HG02642 (cell line): ENCODE results near the gene MRPL10.
"Not testable (repeated sequence)": the region's sequence is repeated elsewhere in the genome, so short reads cannot be mapped to it uniquely, and the experiment has no call there.

Experiments
- ATAC-seq: cut with Tn5 transposase; IDR thresholded peaks from one replicate; pipeline ENCODE4 v1.9.1; 2021; ENCODE audit warnings: mild to moderate bottlenecking; ENCODE audit not compliant: unreplicated experiment, poor library complexity

MRPL10 gene

DNA sequence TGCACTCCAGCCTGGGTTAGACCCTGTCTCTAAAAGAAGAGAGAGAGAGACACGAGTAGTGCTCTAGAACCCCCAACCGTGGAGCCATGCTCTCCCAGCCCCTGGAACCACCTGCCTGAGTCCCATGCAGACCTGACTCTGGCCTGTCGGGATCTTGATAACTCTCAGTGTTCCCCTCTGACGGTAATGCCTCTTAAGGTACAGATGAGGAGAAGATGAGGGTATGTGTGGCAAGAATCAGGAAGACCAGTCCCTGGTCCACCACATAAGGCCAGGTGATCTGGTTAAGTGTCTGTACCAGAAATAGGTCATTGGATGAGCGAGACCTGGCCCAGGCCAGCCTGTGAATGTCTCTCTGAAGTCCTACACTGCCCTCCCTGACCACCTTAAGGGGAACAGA lies 28.1 kb downstream of the MRPL10 start:
- ATAC-seq = no peak

DNA sequence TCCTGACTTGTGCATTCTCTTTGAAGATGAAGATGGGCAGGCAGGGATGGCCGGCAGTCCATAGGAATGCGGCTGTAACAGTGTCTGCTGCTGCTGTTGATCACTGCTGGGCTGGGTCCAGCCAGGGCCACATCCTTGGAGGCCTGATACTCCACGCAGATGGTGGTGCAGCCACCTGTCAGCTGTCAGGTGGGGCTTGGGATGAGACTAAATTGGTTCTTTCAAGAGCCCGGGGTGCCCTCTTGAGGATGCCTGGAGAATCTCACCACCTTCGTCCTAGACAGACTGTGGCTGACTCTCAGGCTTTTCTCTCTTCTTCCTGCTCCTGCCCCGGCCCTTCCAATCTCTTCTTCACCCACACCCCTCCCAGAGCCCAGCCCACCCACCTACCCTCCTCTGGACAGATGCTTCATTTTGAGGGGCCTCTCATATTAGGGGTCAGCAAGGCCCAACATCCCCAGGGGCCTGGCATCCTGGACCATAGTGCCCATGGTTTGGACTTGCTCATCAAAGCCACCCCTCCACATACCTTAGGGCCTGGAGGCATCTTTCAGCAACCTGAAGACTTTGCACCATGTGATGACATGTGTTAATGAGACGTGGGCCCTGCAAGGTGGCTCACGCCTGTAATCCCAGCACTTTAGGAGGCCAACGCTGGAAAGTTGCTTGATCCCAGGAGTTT lies 28.9 kb downstream of the MRPL10 start:
- peak; percentile 61 for ATAC-seq

DNA sequence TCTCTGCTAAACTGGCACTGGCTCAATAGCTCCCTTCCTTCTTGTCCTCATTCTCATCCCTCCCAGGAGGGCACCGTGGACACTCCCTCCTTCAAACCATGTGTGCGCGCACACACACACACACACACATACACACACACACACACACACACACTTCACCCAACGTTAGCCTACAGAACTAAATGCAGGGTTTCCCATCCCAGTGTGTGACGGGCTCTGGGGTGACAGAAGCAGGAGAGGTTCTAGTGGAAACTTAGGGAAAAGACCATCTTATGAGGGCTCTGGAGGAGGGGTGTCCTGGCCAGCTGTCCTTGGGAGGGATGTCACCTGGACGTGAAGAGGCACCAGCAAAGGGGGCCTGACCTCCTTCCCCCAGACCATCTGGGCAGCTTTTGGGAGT lies 29.4 kb downstream of the MRPL10 start:
- peak; percentile 11 for ATAC-seq

DNA sequence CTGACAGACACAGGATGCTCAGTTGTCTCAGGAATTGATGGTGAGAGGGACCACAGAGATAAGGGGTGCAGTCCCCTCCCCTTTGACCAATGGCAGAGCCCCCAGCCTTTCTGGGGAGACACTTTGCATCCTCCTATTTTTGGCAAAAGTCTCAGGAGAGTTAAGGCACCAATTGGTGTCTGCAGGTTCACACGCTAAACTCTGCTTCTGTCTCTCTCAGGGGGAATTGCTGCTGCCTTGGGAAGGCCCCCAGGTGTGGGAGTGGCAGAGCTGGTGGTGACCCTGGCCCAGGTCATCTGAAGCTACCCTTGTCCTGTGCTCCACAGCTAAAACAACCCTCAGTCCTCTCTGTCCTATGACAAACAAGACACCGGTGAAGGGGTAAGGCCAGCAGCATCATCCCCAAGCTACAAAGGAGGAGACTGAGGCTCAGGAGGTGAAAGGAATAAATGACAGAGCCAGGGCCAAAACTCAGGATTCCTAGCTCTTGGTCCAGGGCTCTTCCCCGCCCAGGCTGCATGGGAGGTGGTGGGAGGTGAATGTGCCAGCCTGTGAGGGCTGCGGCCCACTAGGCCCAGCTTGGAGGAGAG lies 30.1 kb downstream of the MRPL10 start:
- no peak for ATAC-seq

DNA sequence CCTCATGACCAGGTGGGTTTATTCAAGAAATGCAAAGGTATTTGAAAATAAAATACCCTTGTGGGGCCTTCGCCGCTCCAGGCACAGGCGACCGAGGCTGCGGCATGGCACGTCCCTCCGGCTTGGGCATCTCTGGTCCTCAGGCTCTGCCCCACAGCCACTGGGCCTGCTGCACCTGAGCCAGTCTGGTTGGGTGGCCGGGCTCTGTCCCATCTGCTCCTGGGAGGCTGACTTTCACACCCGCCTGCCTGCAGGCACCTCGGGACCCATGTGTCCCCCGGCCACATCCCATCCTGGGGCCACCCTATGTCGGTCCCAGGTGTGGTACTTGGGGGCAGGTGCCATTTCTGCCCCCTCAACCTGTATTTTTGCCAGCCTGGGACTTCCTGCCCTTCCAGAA lies 30.7 kb downstream of the MRPL10 start:
- no peak for ATAC-seq

DNA sequence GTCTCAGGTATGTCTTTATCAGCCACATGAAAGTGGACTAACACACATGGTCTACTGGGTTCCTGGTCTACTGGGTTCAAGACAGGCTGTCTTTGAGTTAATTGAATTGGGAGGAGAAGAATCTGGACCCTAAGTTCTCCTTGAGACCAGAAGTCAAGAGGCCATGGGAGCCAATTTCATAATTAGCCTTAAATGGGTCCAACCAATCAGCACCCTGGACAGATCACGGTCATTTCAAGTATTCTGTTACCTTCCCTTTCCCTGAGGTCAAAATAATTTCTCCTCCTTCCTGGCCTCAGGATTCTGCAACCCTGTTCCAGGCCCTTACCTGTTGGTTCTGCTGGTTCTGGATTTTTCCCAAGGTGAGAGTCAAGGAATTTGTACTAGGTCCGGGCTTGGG lies 33.5 kb downstream of the MRPL10 start:
- no peak for ATAC-seq

DNA sequence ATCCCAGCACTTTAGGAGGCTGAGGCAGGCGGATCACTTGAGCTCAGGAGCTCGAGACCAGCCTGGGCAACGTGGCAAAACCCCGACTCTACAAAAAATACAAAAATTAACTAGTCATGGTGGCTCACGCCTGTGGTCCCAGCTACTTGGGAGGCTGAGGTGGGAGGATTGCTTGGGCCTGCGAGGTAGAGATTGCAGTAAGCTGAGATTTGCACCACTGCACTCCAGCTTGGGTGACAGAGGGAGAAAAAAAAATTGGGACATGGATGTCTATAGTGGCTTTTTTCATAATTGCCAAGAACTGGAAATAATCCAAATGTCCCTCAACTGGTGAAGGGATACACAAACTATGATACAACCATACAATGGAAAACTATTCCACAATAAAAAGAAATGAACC lies 38.4 kb downstream of the MRPL10 start:
- ATAC-seq = no peak

DNA sequence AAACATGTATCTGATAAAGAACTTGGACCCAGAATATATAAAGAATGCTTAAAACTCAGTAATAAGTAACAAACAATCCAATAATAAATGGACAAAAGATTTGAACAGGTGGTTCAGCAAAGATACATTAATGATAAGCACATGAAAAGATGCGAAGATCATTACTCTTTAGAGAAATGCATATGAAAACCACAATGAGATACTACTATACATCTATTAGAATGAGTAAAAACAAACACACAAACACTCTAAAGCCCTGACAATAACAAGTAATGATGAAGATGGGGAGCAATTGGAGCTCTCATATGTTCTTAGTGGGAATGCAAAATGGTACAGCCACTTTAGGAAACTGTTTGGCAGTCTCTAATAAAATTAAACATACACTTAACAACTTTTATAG lies 38.9 kb downstream of the MRPL10 start:
- no peak for ATAC-seq

DNA sequence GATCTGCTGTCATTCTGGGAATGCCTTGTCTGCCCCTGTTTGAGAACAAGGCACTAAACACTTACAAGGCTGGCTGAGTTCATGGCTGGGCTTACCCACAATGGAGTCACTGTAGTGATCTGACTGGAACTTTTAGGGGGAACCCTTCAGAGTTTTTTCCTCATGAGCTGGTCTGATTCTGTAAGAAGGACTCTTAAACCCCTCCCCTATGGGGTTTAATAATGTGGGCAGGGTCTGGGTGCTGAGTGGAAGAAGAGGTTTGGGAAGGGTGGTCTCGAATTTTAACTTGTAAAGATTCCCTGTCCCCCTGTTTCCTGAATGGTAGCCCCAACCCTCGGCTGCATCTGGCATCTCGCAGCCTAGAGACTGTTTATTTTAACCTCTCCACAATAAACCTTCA lies 40.3 kb downstream of the MRPL10 start:
- ATAC-seq = no peak

DNA sequence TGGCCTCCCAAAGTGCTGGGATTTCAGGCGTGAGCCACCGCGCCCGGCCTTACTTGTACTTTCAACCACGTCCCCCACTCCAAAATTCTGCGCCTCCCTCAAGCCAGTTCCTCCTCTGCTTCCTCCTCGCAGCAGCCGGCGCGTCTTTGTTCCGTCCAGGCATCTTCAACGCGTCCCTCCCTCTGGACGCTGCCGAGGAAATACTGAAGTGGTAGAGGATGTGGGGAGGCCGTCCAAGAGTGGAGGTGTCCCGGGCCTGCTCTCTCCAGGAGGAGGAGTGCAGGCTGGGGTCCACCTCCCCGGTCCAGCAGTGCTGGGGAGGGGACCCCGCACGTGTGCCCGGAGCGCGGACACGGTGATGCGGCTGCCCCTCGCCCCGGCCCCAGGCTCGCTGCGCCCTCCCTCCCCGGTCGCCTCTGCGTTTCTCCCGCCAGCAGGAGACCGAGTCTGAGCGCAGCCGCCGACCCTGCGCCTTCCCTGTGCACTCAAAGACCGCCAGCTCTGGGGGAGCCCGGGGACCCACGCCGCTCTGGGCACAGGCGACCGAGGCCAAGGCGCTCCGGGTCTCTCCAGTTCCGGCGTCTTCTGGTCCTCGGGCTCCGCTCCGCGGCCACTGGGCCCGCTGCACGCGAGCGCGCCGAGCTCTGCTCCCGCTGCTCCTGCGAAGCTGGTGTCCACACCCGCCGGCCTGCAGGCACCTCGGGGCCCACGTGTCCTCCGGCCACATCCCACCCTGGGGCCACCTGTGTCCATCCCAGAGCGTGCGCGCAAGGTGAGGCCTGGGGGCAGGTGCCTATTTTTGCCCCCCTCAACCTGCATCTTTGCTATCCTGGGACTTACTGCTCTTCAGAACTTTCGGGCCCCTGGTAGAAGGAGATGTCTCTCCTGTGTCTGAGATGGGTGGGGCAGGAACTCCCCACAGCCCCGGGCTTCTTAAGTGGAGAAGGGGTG lies 41.5 kb downstream of the MRPL10 start:
- ATAC-seq = no peak

DNA sequence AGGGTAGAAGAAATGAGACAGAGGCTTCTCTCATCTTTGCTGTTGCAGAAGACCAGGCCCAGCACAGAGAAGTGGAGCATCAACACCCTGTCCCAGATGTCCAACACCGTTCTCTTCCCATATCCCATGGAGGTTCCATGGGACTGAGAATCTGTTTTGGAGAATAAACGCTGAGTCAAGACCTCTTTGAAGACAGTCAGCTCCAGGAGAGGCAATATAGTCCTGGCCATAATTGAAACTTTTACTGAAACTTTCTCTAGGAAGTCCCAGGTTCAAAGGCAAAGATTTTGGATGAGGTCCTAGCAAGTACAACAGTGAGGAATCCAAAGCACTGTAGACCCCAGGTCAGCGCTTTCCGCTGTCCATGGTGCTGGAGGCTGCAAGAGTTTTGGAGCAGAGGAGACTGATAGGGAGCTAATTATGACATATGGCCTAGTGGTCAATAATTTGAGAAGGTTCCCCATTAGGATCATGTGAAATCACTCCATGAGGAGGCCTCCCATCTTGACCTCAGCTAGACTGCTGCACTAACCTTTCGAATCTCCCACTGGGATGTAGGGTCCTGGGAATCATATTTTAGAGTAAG lies 45.7 kb downstream of the MRPL10 start:
- no peak for ATAC-seq

DNA sequence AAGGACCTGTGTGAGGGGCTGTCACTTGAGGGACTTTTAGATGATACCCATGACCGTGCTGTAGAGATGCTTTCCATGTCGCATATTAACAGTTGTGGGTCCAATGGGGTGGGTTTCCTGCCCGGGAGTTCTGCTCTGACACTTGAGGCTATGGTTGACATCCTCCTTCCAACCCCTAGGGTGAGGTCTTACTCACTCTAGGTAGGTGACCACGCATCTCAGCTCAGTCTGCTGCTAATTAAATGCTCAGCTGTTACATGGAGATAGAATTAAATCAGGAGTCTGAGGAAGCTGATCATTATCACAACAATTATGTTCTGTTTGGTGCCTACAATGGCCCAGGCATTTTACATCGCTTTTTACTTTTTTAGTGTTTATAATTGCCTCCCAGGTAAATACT lies 49.9 kb downstream of the MRPL10 start:
- no peak for ATAC-seq

DNA sequence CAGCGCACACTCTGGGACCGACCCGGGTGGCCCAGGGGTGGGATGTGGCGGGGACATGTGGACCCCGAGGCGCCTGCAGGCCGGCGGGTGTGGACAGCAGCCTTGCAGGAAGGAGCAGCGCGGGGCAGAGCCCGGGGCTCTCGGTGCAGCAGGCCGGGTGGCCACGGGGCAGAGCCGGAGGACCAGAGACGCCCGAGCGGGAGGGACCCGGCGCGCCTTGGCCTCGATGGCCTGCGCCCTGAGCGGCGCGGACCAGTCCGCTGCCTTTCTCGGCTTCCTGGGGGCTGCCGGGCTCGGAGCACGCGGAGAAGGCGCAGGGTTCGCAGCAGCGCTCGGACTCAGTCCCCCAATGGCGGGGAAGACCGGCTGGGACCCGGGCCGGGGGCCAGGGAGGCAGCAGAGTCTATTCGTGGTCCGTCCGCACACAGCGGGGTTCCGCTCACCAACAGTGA lies 53.1 kb downstream of the MRPL10 start:
- ATAC-seq = no peak

DNA sequence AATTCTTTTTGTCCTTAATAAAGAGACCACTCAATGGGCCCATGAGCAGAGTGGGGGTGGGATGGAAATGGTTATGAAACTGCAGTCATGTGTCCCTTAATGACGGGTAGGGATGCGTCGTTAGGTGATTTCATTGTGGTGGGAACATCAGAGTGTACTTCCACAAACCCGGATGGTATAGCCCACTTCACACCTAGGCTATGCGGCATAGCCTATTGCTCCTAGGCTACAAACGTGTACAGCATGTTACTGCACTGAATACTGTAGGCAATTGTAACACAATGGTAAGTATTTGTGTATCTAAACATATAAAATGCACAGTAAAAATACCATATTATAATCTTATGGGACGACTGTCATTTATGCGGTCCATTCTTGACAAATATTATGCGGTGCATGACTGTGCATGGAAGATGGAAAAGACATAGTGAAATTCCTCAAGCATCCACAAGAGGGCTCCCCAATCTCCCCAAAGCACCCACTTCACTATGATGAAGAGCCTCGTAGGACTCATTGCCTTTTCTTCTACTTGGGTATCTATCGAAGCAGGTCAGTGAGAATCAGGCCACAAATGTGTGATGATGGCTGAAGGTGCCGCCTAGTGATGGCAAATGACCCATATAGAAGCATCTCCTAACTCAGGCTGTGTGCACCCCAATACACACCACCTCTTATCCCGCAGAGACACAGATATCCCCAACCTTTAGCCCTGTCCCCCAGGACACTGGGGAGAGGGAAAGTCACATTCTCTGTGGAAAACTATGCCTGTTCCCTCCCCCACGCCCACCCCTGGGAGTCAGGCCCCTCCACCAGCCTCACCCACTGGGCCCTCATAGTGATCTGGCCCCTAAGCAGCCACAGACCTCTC lies 54.8 kb downstream of the MRPL10 start:
- ATAC-seq = no peak

DNA sequence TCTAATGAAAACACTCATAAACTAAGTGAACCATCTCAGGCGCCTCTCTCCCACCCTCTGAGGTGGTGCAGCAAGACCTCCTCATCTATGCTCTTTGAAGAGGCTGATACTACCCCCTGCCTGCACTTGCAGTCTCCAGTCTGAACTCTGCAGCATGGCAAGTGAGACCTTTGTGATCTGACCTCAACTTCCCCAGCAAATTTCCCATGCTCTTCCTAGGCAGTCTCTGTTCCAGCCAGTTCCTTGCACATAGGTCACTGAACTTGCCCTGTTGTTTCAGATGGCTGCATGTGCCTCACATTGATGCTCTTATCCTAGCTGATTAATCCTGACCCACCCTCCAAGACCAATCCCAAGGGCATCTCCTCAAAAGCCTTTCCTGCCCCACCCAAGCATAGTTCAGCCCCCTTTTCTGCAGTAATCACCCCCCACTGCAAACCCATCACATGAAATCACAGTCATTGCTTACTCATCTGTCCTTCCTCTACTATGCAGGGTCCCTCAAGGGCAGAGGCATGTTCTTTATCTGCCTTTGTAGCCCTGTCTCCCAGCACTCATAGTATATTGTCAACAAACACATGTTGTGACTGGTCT lies 56.3 kb downstream of the MRPL10 start:
- no peak for ATAC-seq

DNA sequence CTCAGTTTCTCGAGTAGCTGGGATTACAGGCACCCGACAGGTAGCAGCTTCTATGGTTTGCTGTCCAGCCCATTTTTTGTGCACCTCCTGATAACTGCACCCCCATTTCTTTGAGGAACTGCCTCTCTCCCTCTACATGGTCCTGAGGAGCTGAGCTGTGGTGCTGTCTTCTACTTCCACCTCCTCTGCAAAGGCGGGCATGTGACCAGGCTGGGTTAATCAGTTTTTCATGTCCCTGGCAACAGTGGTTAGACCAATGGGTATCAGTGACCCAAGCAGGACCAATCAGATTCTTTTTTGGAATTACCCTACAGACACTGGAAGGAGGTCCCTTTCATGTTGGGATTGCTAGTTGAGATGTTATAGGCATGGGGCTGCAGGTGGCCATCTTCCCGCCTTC lies 57.0 kb downstream of the MRPL10 start:
- no peak for ATAC-seq

DNA sequence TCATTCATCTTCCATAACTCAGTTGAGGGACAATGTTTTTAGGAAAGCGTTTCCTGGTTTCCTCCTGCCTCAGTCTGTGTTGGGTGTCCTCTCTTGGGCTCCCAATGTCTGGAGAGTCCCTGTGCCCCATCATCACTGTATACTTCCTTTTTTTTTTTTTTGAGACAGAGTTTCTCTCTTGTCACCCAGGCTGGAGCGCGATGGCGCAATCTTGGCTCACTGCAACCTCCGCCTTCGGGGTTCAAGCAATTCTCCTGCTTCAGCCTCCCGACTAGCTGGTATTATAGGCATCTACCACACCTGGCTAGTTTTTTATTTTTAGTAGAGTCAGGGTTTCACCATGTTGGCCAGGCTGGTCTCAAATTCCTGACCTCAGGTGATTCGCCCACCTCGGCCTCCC lies 57.7 kb downstream of the MRPL10 start:
- ATAC-seq = not testable (repeated sequence)
